Nephron (organoid): Measurements from ENCODE around the gene DOCK1.
"Not testable (repeated sequence)": the region's sequence is repeated elsewhere in the genome, so short reads cannot be mapped to it uniquely, and the experiment has no call there.

ENCODE experiments used
- H3K27ac Mint-ChIP-seq, 3 experiments: 2 replicates each; pipeline ENCODE4 v1.8.0; 2020; ENCODE audit warnings: mixed read lengths in 3 of 3, mild to moderate bottlenecking in 2 of 3, moderate library complexity in 1 of 3
- H3K27me3 Mint-ChIP-seq: 2 replicates; pipeline ENCODE4 v1.8.0; 2021; ENCODE audit warnings: low read depth, mild to moderate bottlenecking, moderate library complexity, mixed read lengths
- H3K36me3 Mint-ChIP-seq: 2 replicates; pipeline ENCODE4 v1.8.0; 2020; ENCODE audit warnings: low read depth, mixed read lengths
- H3K4me1 Mint-ChIP-seq: 2 replicates; pipeline ENCODE4 v1.8.0; 2020; ENCODE audit warnings: mixed read lengths
- H3K4me3 Mint-ChIP-seq, 3 experiments: 2 replicates each; pipeline ENCODE4 v1.8.0; 2020; ENCODE audit warnings: mild to moderate bottlenecking in 3 of 3, mixed read lengths in 3 of 3, moderate library complexity in 2 of 3
- H3K9me3 Mint-ChIP-seq: 2 replicates; pipeline ENCODE4 v1.8.0; 2020; ENCODE audit warnings: mixed read lengths
- CTCF ChIP-seq, 3 experiments: fragments of 200-600 bp; sonication (generic); IDR thresholded peaks; one replicate each; pipeline ENCODE4 v1.5.0; 2021; ENCODE audit warnings: antibody characterized with exemption in 3 of 3; ENCODE audit not compliant: unreplicated experiment in 3 of 3

DOCK1 gene

GRCh38 chr10:126889421-126889820 is 15.8 kb upstream of the DOCK1 start:
- peaks cover 4% of the 10 kb centered on the region for H3K27me3 Mint-ChIP-seq
- no peak overlapping the region for H3K4me3 Mint-ChIP-seq
- no peaks in the 10 kb centered on the region for H3K36me3 Mint-ChIP-seq
- H3K9me3 Mint-ChIP-seq, result no peaks in the 10 kb centered on the region
- no peaks in the 10 kb centered on the region for H3K4me1 Mint-ChIP-seq
- peak overlapping the region in 2 of 3 experiments; percentile 2 to 56 for H3K27ac Mint-ChIP-seq
- no peak for TF ChIP-seq CTCF (IDR thresholded peaks at IDR 0.05; ENCODE audit: unreplicated experiment in 3 of 3)

DNA sequence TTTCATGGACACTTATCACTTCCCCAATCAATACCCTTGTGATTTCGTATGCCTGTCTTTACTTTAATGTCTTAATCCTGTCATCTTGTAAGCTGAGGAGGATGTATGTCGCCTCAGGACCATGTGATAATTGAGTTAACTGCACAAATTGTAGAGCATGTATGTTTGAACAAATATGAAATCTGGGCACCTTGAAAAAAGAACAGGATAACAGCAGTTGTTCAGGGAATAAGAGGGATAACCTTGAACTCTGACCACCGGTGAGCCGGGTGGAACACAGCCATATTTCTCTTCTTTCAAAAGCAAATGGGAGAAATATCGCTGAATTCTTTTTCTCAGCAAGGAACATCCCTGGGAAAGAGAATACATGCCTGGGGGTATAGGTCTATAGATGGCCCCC is 14.4 kb upstream of the DOCK1 start:
- H3K4me3 Mint-ChIP-seq, H3K9me3 Mint-ChIP-seq, H3K4me1 Mint-ChIP-seq, H3K27ac Mint-ChIP-seq, H3K36me3 Mint-ChIP-seq, H3K27me3 Mint-ChIP-seq: not testable (repeated sequence)

DNA sequence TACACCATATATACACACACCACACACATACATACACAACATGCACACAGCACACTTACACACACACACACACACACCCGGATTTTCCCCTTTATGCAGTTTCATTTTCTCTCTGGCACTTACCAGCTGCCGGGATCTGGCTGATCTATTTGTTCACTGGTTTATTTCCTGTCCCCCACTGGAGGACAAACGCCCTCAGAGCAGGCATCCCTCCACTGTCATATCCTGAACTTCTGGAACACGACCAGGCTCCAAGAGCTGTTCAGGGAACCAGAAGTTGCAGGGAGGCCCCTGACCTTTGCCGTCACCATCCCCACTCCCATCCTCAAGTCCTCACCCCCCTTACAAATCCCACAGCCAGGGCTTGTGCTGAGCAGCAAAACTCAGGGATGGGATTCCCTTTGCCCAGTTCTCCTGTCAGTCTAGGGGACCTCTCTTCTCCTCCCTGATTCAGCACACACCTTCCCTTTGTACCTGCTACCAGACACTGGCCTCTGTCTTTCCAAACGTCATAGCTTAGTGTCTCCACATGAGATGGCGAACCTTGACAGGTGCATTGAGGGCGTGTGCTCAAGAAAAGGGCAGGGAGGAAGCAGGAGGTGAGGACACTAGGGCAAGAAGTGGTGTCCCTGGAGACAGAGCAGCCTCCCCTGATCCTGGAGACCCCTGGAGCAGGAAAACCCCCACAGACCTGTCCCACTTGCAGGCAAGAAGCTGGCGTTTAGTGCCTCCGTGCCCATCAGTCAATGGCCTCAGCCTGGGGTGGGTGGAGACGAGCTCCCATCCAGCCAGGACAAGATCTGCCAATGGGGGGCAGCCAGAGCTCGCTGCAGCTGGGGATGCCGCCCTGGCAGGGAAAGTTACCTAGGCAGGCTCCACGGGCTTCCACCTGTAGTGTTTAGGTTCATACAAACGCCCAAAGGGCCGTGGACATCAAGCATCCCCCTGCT is 12.7 kb upstream of the DOCK1 start:
- TF ChIP-seq CTCF (IDR thresholded peaks at IDR 0.05; ENCODE audit: unreplicated experiment in 3 of 3), result no peak
- Mint-ChIP-seq H3K4me1 (no peaks in the 10 kb centered on the region), H3K9me3 (peaks cover 4% of the 10 kb centered on the region), H3K27me3 (peaks cover 4% of the 10 kb centered on the region), H3K36me3 (no peaks in the 10 kb centered on the region), H3K4me3 (no peak overlapping the region), H3K27ac (no peak overlapping the region)

GRCh38 chr10:126893206-126893605 is 12.0 kb upstream of the DOCK1 start:
- Mint-ChIP-seq H3K4me1 (no peaks in the 10 kb centered on the region), H3K27me3 (peaks cover 4% of the 10 kb centered on the region), H3K9me3 (peaks cover 9% of the 10 kb centered on the region), H3K27ac (no peak overlapping the region), H3K36me3 (peaks cover 3% of the 10 kb centered on the region), H3K4me3 (no peak overlapping the region)
- no peak for TF ChIP-seq CTCF (IDR thresholded peaks at IDR 0.05; ENCODE audit: unreplicated experiment in 3 of 3)

GRCh38 chr10:126893841-126894240 is 11.4 kb upstream of the DOCK1 start:
- Mint-ChIP-seq H3K36me3 (peaks cover 9% of the 10 kb centered on the region), H3K4me1 (no peaks in the 10 kb centered on the region), H3K27ac (no peak overlapping the region), H3K4me3 (no peak overlapping the region), H3K9me3 (peaks cover 14% of the 10 kb centered on the region), H3K27me3 (peaks cover 4% of the 10 kb centered on the region)
- no peak for TF ChIP-seq CTCF (IDR thresholded peaks at IDR 0.05; ENCODE audit: unreplicated experiment in 3 of 3)

DNA sequence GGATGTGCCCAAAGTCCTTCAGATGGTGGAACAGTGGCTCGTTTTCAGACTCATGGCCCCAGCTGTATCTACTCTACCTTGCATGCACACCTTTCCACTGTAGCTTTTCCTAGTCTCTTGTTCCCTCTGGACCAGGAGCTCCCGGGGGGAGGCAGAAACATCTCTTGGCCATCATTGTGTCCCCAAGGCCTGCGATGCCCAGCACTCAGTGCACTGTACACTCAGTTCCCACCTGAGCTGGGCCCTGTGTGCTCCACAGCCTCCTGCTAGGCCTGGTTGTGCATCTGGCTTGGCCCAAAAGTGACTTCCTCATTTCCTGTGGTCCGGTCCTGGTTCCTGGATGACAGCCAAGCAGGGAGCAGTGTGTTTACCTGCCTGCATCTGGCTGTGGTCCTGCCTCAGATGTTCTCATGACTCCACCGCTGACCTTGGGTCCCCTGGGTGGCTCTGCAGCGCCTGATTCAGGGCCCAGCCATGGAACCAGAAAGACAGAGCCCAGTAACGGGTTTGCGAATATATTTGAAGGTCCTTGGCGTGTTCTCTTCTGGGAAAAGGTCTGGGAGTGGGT is 9.9 kb upstream of the DOCK1 start:
- Mint-ChIP-seq H3K27me3 (peaks cover 4% of the 10 kb centered on the region), H3K4me1 (no peaks in the 10 kb centered on the region), H3K36me3 (peaks cover 20% of the 10 kb centered on the region), H3K27ac (no peak overlapping the region), H3K4me3 (no peak overlapping the region), H3K9me3 (peaks cover 18% of the 10 kb centered on the region)
- TF ChIP-seq CTCF (IDR thresholded peaks at IDR 0.05; ENCODE audit: unreplicated experiment in 3 of 3), result no peak
